ENCODE measurements around the gene EME2.

Gene EME2

DNA sequence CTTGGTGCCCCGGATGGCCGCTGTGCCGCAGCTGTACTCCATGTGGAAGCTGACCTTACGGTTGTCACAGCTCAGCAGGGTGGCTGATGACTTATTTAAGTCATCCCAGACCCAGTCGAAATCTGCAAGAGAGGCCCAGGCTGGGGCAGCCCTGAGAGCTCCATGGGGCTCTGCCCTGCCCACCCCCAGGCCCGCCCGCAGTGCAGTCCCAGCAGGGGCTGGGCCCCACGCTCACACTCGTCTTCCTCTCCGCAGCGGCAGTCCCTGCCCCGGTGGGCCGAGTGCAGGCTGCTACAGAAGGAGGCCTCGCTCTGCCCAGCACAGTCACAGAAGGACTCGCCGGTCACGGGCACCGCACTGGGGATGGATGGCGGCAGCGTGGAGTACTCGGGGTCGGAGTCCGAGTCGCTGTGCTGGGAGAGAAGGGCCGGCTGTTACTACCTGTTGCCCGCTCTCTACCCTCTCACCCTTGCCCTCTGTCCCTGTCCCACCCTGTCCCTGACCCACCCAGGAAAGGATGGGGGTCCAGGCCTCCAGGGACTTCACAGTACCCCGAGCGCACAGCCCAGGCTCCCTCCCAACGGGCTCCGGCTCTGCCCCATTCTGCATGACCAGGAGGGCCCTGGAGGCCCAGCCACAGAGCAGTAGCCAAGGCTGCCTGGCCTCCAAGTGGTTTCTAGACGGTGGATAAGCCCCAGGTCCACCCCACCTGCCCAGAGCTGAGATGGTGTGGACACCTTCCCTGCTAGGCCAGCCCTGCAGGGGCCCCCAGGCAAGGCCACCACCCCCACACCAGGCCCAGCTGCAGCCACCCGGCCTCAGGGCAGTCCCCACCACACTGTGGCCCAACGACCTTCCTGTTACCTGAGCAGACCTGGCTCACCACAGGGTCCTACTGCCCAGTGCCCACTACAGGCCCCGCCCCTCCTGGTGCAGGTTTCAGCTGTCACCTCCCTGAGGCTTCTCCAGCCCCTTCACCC, 5.9 kb downstream of the EME2 start:
- no peak for DNase-seq

- no peak for DNase-seq
Observed at GRCh38 chr16:1779234-1779701, 6.7 kb downstream of the EME2 start.

DNA sequence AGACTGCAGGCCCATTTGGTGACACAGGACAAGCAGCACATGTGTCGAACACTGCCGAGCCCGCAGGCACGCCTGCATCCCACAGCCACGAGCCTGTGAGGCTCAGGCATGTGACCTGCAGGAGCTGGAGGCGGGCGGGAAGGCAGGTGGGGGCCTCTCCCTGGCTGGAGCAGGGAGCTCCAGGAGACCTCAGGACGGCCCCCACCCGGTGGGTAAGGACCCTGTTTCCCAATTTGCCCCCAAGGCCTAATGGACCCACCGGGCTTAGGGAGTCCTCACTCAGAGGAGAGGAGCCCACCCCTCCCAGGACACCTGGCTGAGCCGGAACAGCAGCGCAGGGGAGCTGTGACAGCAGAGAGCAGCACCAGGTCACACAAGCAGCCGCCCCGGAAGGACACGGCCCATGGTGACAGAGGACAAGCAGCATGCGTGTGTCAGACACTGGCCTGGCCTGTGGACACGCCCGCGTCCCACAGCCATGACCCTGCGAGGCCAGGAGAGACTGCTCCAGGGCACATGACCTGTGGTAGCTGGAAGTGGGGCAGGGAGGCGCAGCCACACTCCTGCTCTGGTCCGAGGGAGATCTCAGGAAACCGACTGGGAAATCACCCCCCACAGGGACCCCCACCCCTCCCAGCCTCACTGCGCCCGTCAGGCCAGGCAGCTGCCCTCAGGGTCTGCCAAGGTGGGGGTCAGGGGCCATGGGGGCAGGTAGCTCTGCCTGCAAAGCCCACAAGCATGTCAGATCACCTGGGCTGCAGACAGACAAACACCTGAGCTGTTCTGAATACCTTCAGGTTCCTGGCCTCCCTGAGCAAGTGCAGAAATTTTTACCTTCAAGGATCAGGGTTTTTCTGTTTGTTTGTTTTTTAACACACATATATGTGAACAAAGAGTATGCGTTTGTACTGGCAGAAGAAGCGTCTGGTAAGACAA, 7.4 kb downstream of the EME2 start:
- no peak for DNase-seq

DNA sequence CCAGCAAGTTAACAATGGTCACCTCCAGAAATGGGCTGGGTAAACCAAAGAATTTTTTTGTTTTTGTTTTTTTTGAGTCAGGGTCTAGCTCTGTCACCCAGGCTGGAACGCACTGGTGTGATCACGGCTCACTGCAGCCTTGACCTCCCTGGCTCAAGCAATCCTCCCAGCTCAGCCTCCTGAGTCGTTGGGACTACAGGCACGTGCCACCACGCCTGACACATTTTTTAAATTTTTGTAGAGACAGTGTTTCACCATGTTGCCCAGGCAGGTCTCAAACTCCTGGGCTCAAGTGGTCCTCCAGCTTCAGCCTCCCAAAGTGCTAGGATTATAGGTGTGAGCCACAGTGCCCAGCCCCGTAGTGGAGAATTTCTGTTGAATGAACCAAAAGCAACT, 8.1 kb downstream of the EME2 start:
- DNase-seq = no peak

GRCh38 chr16:1781254-1781653, 8.6 kb downstream of the EME2 start:
- no peak for DNase-seq

- DNase-seq = no peak
Observed at GRCh38 chr16:1781758-1782407, 9.3 kb downstream of the EME2 start.

GRCh38 chr16:1782408-1783264, 10.0 kb downstream of the EME2 start, which contains the start of the genes NUBP2 and SPSB3:
Gene NUBP2, plus strand, starts transcription at chr16:1782960. Its CDS starts 61 bp downstream, at chr16:1783021.
Gene SPSB3, minus strand, starts transcription at chr16:1782571. Its CDS starts 1,088 bp downstream, at chr16:1781483.
- DNase-seq = peak; percentile 100

GRCh38 chr16:1784977-1785845, 12.6 kb downstream of the EME2 start:
- DNase-seq = no peak

DNA sequence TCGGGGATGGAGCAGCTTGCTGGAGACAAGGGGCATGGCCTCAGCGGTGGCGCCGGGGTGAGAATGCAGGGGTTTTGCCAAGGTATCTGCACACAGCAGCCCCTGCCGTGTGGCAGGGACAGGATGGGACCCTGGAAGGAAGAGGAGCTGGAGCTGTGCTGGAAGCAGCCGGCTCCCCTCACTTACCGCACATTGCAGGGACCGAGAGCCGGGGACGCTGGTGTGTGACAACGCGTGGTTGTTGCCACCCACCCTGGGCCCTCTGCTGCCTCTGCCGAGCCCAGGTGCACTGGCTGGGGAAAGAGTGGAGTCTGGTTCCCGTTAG, 13.2 kb downstream of the EME2 start:
- no peak for DNase-seq

GRCh38 chr16:1786242-1787055, 13.8 kb downstream of the EME2 start:
- no peak for DNase-seq

GRCh38 chr16:1787056-1787321, 14.4 kb downstream of the EME2 start:
- DNase-seq = no peak

DNA sequence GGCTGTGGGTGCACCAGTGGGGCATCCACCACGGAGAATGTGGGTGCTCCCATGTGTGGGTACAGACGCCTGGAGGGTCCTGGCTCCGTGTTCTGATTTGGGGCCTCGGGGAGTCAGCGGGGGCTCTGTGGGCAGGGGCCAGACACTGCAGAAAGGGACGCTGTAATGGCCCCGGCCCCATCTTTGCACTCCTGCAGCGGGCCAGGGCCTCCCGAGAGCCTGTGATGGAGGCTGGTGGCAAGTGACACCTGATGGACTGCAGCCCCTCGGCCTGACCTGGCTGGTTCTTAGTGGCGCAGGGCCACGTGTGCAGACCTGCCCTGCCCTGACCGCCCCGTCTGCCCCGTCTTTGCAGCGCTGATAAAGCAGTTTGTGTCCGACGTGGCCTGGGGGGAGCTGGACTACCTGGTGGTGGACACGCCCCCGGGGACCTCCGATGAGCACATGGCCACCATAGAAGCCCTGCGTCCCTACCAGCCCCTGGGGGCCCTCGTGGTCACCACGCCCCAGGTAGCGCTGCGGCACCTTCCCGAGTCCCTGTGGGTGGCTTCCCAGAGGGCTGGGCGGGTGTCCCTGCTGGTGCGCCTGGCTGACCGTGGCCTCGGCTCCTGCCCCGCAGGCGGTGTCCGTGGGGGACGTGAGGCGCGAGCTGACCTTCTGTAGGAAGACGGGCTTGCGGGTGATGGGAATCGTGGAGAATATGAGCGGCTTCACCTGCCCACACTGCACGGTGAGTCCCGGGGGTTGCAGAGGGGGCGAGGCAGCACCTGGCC, 14.9 kb downstream of the EME2 start:
- DNase-seq = no peak

- DNase-seq = no peak
Observed at GRCh38 chr16:1788095-1788707, 15.6 kb downstream of the EME2 start.

DNA sequence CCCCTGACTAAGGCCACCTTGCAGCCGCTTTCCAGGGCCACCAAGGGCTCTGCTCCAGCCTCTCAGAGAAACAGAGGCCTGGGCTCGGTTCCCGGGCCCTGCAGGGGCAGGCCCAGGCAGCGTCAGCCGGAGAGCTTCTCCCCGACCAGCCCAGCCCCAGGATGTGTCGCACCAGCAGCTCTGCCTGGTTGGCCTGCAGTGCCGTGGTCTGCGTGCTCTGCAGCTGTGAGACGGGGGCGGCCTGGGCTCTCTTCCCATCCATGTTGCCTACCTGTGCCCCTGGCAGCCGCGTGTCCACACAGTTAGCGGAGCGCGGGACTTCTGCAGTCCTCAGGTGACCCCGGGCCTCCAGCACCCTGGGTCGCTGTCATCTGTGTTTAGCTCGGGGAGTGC, 16.1 kb downstream of the EME2 start:
- no peak for DNase-seq

DNA sequence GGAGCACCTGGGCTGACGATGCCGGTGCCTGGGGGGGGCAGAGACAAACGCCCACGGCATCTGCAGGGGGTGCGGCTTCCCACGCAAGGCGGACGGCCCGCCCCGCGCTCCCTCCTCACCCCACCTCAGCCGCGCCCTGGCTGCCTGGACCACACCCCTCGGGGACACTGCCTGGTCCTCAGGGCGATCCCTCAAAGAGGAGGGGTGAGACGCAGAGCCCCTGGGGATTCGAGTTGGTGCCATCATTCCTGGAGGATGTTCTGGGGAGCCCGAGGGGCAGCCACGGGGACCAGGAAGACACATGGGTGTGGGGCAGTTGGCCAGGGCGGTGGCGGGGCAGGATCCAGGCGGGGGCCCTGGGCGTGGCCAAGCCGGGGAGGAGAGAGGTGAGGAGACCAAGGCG, 17.0 kb downstream of the EME2 start:
- no peak for DNase-seq

DNA sequence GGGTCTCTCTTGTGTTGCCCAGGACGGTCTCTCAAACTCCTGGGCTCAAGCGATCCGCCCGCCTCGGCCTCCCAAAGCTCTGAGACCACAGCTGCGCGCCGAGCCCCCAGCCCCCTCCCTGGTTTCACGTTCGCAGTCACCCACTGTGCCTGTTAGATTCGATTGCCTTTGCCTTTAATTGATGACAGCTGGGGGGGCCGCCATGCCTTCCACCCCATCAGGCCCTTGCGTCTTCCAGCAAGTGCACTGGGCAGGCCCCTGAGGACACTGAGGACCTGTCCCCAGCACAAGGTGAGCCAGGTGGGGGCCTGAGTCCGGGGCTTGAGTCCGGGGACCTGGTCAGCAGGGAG, 17.6 kb downstream of the EME2 start:
- DNase-seq = no peak

DNA sequence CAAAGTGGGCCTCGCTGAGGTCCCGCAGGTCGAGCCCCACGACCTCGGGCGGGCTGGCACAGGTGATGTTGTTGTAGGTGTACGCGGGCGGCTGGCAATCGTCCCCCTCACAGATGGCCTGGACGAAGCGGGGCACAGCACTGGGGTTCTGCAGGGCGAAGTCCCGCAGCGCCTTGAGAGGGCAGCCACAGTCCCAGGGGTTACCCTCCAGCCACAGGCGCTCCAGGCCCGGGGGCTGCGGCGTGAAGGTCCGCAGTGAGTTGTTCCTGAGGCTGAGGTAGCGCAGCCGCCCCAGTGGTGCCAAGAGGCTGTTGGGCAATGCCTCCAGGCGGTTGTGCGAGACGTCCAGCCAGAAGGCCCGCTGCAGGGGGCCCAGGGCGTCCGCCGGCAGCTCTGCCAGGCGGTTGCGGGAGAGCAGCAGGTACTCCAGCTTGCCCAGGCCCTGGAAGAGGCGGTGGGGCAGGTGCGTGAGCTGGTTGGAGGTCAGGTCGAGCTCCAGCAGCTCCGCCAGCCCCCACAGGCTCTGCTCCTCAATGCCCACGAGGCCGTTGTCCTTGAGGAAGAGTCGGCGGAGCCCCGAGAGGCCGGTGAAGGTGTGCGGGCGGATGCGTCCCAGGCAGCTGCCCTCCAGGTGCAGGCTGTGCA, 18.1 kb downstream of the EME2 start:
- DNase-seq = no peak

- DNase-seq = no peak
Observed at GRCh38 chr16:1791256-1791942, 18.8 kb downstream of the EME2 start.
